Measurements from ENCODE around the gene MAML2.

Gene MAML2

GRCh38 chr11:96091476-96091875 lies 251.5 kb downstream of the MAML2 start:
- DNase-seq (ENCODE audit: low read depth): peak; percentile 15
- peak; percentile 46 for TF ChIP-seq CTCF (IDR thresholded peaks at IDR 0.05; ENCODE audit: low read depth, low read length, missing control alignments)
- H3K4me3 ChIP-seq (ENCODE audit: low read depth, low read length): no peak overlapping the region

- no peak overlapping the region for H3K4me3 ChIP-seq (ENCODE audit: low read depth, low read length)
- TF ChIP-seq CTCF (IDR thresholded peaks at IDR 0.05; ENCODE audit: low read depth, low read length, missing control alignments): no peak
- no peak for DNase-seq (ENCODE audit: low read depth)
These were observed 252.3 kb downstream of the MAML2 start for GRCh38 chr11:96090711-96091110.

GRCh38 chr11:96088914-96089313 lies 254.1 kb downstream of the MAML2 start:
- no peak for DNase-seq (ENCODE audit: low read depth)
- no peak for TF ChIP-seq CTCF (IDR thresholded peaks at IDR 0.05; ENCODE audit: low read depth, low read length, missing control alignments)
- H3K4me3 ChIP-seq (ENCODE audit: low read depth, low read length): no peak overlapping the region

GRCh38 chr11:96086111-96086510 lies 256.9 kb downstream of the MAML2 start:
- no peak for TF ChIP-seq CTCF (IDR thresholded peaks at IDR 0.05; ENCODE audit: low read depth, low read length, missing control alignments)
- H3K4me3 ChIP-seq (ENCODE audit: low read depth, low read length): no peak overlapping the region
- no peak for DNase-seq (ENCODE audit: low read depth)

GRCh38 chr11:96085319-96085930 lies 257.6 kb downstream of the MAML2 start:
- no peak for TF ChIP-seq CTCF (IDR thresholded peaks at IDR 0.05; ENCODE audit: low read depth, low read length, missing control alignments)
- no peak overlapping the region for H3K4me3 ChIP-seq (ENCODE audit: low read depth, low read length)
- no peak for DNase-seq (ENCODE audit: low read depth)

- TF ChIP-seq CTCF (IDR thresholded peaks at IDR 0.05; ENCODE audit: low read depth, low read length, missing control alignments): no peak
- DNase-seq (ENCODE audit: low read depth): no peak
These were observed 258.2 kb downstream of the MAML2 start for GRCh38 chr11:96084610-96085318.

GRCh38 chr11:96082936-96083335 lies 260.1 kb downstream of the MAML2 start:
- H3K4me3 ChIP-seq (ENCODE audit: low read depth, low read length): no peak overlapping the region
- DNase-seq (ENCODE audit: low read depth): no peak
- TF ChIP-seq CTCF (IDR thresholded peaks at IDR 0.05; ENCODE audit: low read depth, low read length, missing control alignments): no peak

More at GRCh38 chr11:96084610-96085318, 258.2 kb downstream of the MAML2 start:
- no peak overlapping the region for H3K4me3 ChIP-seq (ENCODE audit: low read depth, low read length)

Data from GM12864 (cell line).